SK-N-SH (cell line): ENCODE data around the gene NPAT. TPM values are rescaled to one million over a fixed set of nuclear protein-coding genes. Genes with fewer than 3 reads are reported as not detected.

Source experiments
- CTCF ChIA-PET: fragments of 300-600, 350-600 bp; formaldehyde crosslinking; extraction: SDS; loops from one replicate; lab custom pipeline; 2021; lab: Yijun Ruan, JAX
- POLR2A ChIA-PET: fragments of 350-600 bp; sonication (Branson Sonifier 250); formaldehyde crosslinking; extraction: SDS; loops from one replicate; lab custom pipeline; 2020; ENCODE audit warnings: antibody characterized with exemption, inconsistent platforms; lab: Yijun Ruan, JAX
- DNase-seq: peaks from one replicate; pipeline ENCODE4 v3.0.0; 2012
- H2AFZ ChIP-seq: fragments of 200-600 bp; sonication (generic); 2 replicates; pipeline ENCODE4 v1.8.1; 2016; ENCODE audit warnings: antibody characterized with exemption, mild to moderate bottlenecking, low read depth
- H3F3A ChIP-seq: fragments of 200-600 bp; sonication (generic); replicated peaks from 2 replicates; pipeline ENCODE3; 2016; ENCODE audit warnings: antibody characterized with exemption, mild to moderate bottlenecking; ENCODE audit not compliant: insufficient read depth
- H3K27ac ChIP-seq, 2 experiments: fragments of 200-500 bp in 1 of 2; fragments of 200-600 bp in 1 of 2; sonication (Bioruptor generic) in 1 of 2; sonication (generic), shearing (Covaris generic) in 1 of 2; 2 replicates each; pipeline versions ENCODE4 v1.5.1 to v1.6.1; 2014 to 2016; ENCODE audit warnings: low read depth in 2 of 2, inconsistent platforms in 1 of 2, low read length in 1 of 2, mild to moderate bottlenecking in 1 of 2, mixed read lengths in 1 of 2
- H3K27me3 ChIP-seq: fragments of 200-600 bp; sonication (generic), shearing (Covaris generic); 2 replicates; pipeline ENCODE4 v1.6.1; 2016; ENCODE audit warnings: mixed run types; ENCODE audit not compliant: insufficient read depth
- H3K36me3 ChIP-seq, 2 experiments: fragments of 200-500 bp in 1 of 2; fragments of 200-600 bp in 1 of 2; sonication (Bioruptor generic) in 1 of 2; sonication (generic) in 1 of 2; replicated peaks in 1 of 2; 2 replicates each; pipeline versions ENCODE3 to v1.5.1; 2014 to 2016; ENCODE audit warnings: low read length in 1 of 2, mild to moderate bottlenecking in 1 of 2; ENCODE audit not compliant: insufficient read depth in 2 of 2, control insufficient read depth in 1 of 2
- H3K4me1 ChIP-seq, 2 experiments: fragments of 200-500 bp in 1 of 2; fragments of 200-600 bp in 1 of 2; sonication (Bioruptor generic) in 1 of 2; sonication (generic), shearing (Covaris generic) in 1 of 2; 2 replicates each; pipeline versions ENCODE4 v1.5.1 to v1.6.1; 2014 to 2016; ENCODE audit warnings: low read depth in 1 of 2, low read length in 1 of 2, mixed run types in 1 of 2; ENCODE audit not compliant: insufficient read depth in 2 of 2, control insufficient read depth in 1 of 2
- H3K4me2 ChIP-seq: fragments of 200-600 bp; sonication (generic), shearing (Covaris generic); 2 replicates; pipeline ENCODE4 v1.6.1; 2017; ENCODE audit warnings: mixed run types
- H3K4me3 ChIP-seq, 2 experiments: fragments of 200-500 bp in 1 of 2; fragments of 200-600 bp in 1 of 2; sonication (Bioruptor generic) in 1 of 2; sonication (generic), shearing (Covaris generic) in 1 of 2; 2 replicates each; pipeline versions ENCODE4 v1.5.1 to v1.8.1; 2014 to 2016; ENCODE audit warnings: low read depth in 2 of 2, inconsistent platforms in 1 of 2, low read length in 1 of 2, mild to moderate bottlenecking in 1 of 2, mixed read lengths in 1 of 2, moderate library complexity in 1 of 2
- H3K79me2 ChIP-seq: fragments of 200-600 bp; sonication (generic); 2 replicates; pipeline ENCODE4 v1.8.1; 2017; ENCODE audit warnings: mild to moderate bottlenecking; ENCODE audit not compliant: insufficient read depth
- H3K9ac ChIP-seq: fragments of 200-600 bp; sonication (generic); 2 replicates; pipeline ENCODE4 v1.6.1; 2017; ENCODE audit warnings: mixed run types
- H3K9me2 ChIP-seq: fragments of 200-600 bp; sonication (generic); 2 replicates; pipeline ENCODE4 v1.6.1; 2017; ENCODE audit warnings: mixed run types
- H3K9me3 ChIP-seq: fragments of 200-600 bp; sonication (generic); 2 replicates; pipeline ENCODE4 v1.6.1; 2017; ENCODE audit warnings: mixed run types, mild to moderate bottlenecking, moderate library complexity
- H4K20me1 ChIP-seq: fragments of 200-600 bp; sonication (generic); 2 replicates; pipeline ENCODE4 v1.6.1; 2017; ENCODE audit warnings: mild to moderate bottlenecking, mixed run types; ENCODE audit not compliant: insufficient read depth
- CTCF ChIP-seq: fragments of 200-600 bp; sonication (generic); IDR thresholded peaks from 2 replicates; pipeline ENCODE4 v1.6.1; 2017; ENCODE audit warnings: antibody characterized with exemption, mild to moderate bottlenecking, moderate library complexity
- EP300 ChIP-seq, 2 experiments: IDR thresholded peaks; 2 replicates each; pipeline versions ENCODE4 v1.4.0 to v1.6.1; 2012; ENCODE audit warnings: borderline replicate concordance in 1 of 2, low read depth in 1 of 2, low read length in 1 of 2
- FOXM1 ChIP-seq: IDR thresholded peaks from 2 replicates; pipeline ENCODE4 v1.4.0; 2012; ENCODE audit warnings: low read depth, mild to moderate bottlenecking
- GATA2 ChIP-seq: sonication (generic); formaldehyde crosslinking; IDR thresholded peaks from 2 replicates; pipeline ENCODE4 v1.5.0; 2020; ENCODE audit warnings: mild to moderate bottlenecking, missing genetic modification reagents
- JUND ChIP-seq: IDR thresholded peaks from 2 replicates; pipeline ENCODE4 v1.4.0; 2012
- MEF2A ChIP-seq: IDR thresholded peaks from 2 replicates; pipeline ENCODE4 v1.4.0; 2012; ENCODE audit warnings: low read depth, borderline replicate concordance
- NRF1 ChIP-seq: IDR thresholded peaks from 2 replicates; pipeline ENCODE4 v1.6.1; 2012; ENCODE audit warnings: low read depth, mild to moderate bottlenecking, low read length
- RCOR1 ChIP-seq: fragments of 150-350 bp; IDR thresholded peaks from 2 replicates; pipeline ENCODE4 v1.6.1; 2017; ENCODE audit warnings: antibody characterized with exemption, low read length
- RFX5 ChIP-seq: IDR thresholded peaks from 2 replicates; pipeline ENCODE4 v1.6.1; 2012; ENCODE audit warnings: mild to moderate bottlenecking, improper control_type of control experiment, low read length
- SIN3A ChIP-seq: IDR thresholded peaks from 2 replicates; pipeline ENCODE4 v1.6.1; 2012; ENCODE audit warnings: low read depth, mild to moderate bottlenecking, low read length, moderate library complexity, borderline replicate concordance
- SMC3 ChIP-seq: IDR thresholded peaks from 2 replicates; pipeline ENCODE4 v1.6.1; 2012; ENCODE audit warnings: low read depth, low read length, improper control_type of control experiment
- TCF12 ChIP-seq: IDR thresholded peaks from 2 replicates; pipeline ENCODE4 v1.4.0; 2012
- TEAD4 ChIP-seq: IDR thresholded peaks from 2 replicates; pipeline ENCODE4 v1.4.0; 2012; ENCODE audit warnings: mild to moderate bottlenecking, borderline replicate concordance; ENCODE audit not compliant: insufficient read depth
- ZBTB33 ChIP-seq: IDR thresholded peaks from 2 replicates; pipeline ENCODE4 v1.4.0; 2012; ENCODE audit warnings: low read depth, borderline replicate concordance
- WGBS: methylation state at CpG from one replicate; pipeline ENCODE4 v1.1.6; 2017; ENCODE audit warnings: low lambda C conversion rate; 5-methylcytosine and 5-hydroxymethylcytosine counted together
- polyA plus RNA-seq, 3 experiments: library from polyadenylated mRNA; depleted of rRNA; stranded (reverse); fragments of >200 nt; gene quantifications; 2 replicates each; pipeline ENCODE4 v1.2.3, GENCODE V29; 2012
- TF ChIP-seq, protein P1 (sequence below): fragments of 150-350 bp; IDR thresholded peaks from 2 replicates; pipeline ENCODE4 v1.6.1; 2016; ENCODE audit warnings: mild to moderate bottlenecking, low read depth, low read length
- TF ChIP-seq, protein P2 (sequence below): IDR thresholded peaks from 2 replicates; pipeline ENCODE4 v1.4.0; 2012; ENCODE audit warnings: low read depth

Gene NPAT
- polyA plus RNA-seq, 1 of the 3 experiments (the other 2 are of a cell fraction), result 2.1 TPM

DNA sequence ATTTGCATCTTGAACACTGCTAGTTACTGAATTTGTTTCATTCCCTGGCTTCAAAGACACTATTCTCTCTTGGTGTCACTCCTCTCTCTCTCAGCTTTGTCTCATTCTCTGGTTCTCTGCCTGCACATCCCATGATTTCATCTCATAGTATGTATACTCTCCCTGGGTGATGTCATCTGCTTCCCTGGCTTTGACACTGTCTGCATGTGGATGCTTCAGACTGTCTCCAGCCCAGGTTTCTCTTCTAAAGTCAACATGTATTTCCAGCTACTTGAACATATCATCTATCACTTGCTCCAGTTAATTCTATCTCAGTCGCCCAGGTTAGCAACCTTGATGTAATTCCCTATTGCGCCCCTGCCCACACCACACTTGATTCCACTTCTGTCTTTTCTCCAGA is 110.4 kb downstream of the NPAT start:
- Histone ChIP-seq H3K4me2 (no peak overlapping the region), H3K9me3 (no peaks in the 10 kb centered on the region), H3K27me3 (no peaks in the 10 kb centered on the region), H2AFZ (no peak overlapping the region), H3K36me3 (peaks cover under 1 to 12% of the 10 kb centered on the region in 2 experiments), H3K9ac (no peak overlapping the region), H3K4me1 (no peaks in the 10 kb centered on the region; a peak in 1 of 4 replicates), H3K27ac (no peak overlapping the region), H3K4me3 (no peak overlapping the region), H4K20me1 (no peaks in the 10 kb centered on the region), H3K79me2 (no peaks in the 10 kb centered on the region), H3K9me2 (no peaks in the 10 kb centered on the region), H3F3A (no peaks in the 10 kb centered on the region)
- 98% methylated on average over 2 of the region's 2 CpGs for WGBS
- ChIA-PET CTCF (interaction anchor here (1.0 kb wide), 1 partner anchor 536 kb away, joined by 5 read pairs; no protein-coding TSS in a partner anchor), POLR2A (no interaction called here)
- no peak for DNase-seq
- TF ChIP-seq SMC3 (no peak), NRF1 (no peak)

GRCh38 chr11:108111126-108111525 is 111.3 kb downstream of the NPAT start:
- Histone ChIP-seq H4K20me1 (no peaks in the 10 kb centered on the region), H3K79me2 (no peaks in the 10 kb centered on the region), H3K4me2 (no peak overlapping the region), H3K9me2 (no peaks in the 10 kb centered on the region), H3K9ac (no peak overlapping the region), H2AFZ (no peak overlapping the region), H3K4me1 (no peaks in the 10 kb centered on the region; a peak in 1 of 4 replicates), H3F3A (no peaks in the 10 kb centered on the region), H3K27ac (no peak overlapping the region), H3K27me3 (no peaks in the 10 kb centered on the region), H3K4me3 (no peak overlapping the region), H3K9me3 (no peaks in the 10 kb centered on the region), H3K36me3 (peaks cover 9 to 15% of the 10 kb centered on the region in 2 experiments)
- ChIA-PET POLR2A (no interaction called here), CTCF (interaction anchor here (1.6 kb wide), 1 partner anchor 12 kb away, joined by 8 read pairs; no protein-coding TSS in a partner anchor)
- no peak for TF ChIP-seq TCF12
- TF ChIP-seq MEF2A, result no peak
- no peak for TF ChIP-seq EP300 (IDR thresholded peaks at IDR 0.05; ENCODE audit: borderline replicate concordance in 1 of 2, low read depth in 1 of 2, low read length in 1 of 2)
- no peak for TF ChIP-seq GATA2 (CRISPR knock-in tag)
- TF ChIP-seq FOXM1, result no peak
- TF ChIP-seq, protein P1, sequence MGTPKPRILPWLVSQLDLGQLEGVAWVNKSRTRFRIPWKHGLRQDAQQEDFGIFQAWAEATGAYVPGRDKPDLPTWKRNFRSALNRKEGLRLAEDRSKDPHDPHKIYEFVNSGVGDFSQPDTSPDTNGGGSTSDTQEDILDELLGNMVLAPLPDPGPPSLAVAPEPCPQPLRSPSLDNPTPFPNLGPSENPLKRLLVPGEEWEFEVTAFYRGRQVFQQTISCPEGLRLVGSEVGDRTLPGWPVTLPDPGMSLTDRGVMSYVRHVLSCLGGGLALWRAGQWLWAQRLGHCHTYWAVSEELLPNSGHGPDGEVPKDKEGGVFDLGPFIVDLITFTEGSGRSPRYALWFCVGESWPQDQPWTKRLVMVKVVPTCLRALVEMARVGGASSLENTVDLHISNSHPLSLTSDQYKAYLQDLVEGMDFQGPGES, result no peak
- no peak for TF ChIP-seq TEAD4
- TF ChIP-seq RCOR1, result no peak
- TF ChIP-seq SIN3A, result no peak
- TF ChIP-seq ZBTB33, result no peak
- no peak for TF ChIP-seq RFX5
- TF ChIP-seq, protein P2, sequence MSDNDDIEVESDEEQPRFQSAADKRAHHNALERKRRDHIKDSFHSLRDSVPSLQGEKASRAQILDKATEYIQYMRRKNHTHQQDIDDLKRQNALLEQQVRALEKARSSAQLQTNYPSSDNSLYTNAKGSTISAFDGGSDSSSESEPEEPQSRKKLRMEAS, result no peak
- no peak for TF ChIP-seq SMC3
- no peak for TF ChIP-seq JUND
- no peak for TF ChIP-seq CTCF
- DNase-seq, result no peak
- 97% methylated on average over 4 of the region's 4 CpGs for WGBS
